Trophoblast cell (in vitro differentiated cells and primary cell): ENCODE results near the gene SPINT2.
A peak's percentile ranks its signal among the peaks of the same experiment; 100 is the strongest.

ENCODE experiments used
- DNase-seq, 2 donors: peaks; one replicate each; pipeline ENCODE4 v3.0.0-alpha.2; 2016
- H2AFZ ChIP-seq: 2 replicates; pipeline ENCODE4 v1.6.1; 2013; ENCODE audit warnings: low read length, moderate library complexity, mild to moderate bottlenecking; ENCODE audit not compliant: insufficient read depth, poor library complexity
- H2AK5ac ChIP-seq: 2 replicates; pipeline ENCODE4 v1.6.1; 2013; ENCODE audit warnings: mild to moderate bottlenecking, low read length
- H2BK120ac ChIP-seq: 2 replicates; pipeline ENCODE4 v1.6.1; 2013; ENCODE audit warnings: low read length, mild to moderate bottlenecking, moderate library complexity; ENCODE audit not compliant: insufficient read depth, poor library complexity
- H2BK12ac ChIP-seq: 2 replicates; pipeline ENCODE4 v1.6.1; 2013; ENCODE audit warnings: mild to moderate bottlenecking, low read length, moderate library complexity
- H2BK5ac ChIP-seq: 2 replicates; pipeline ENCODE4 v1.6.1; 2013; ENCODE audit warnings: low read length, low read depth, moderate library complexity, mild to moderate bottlenecking; ENCODE audit not compliant: poor library complexity
- H3K14ac ChIP-seq: 2 replicates; pipeline ENCODE4 v1.6.1; 2013; ENCODE audit warnings: mild to moderate bottlenecking, low read length
- H3K18ac ChIP-seq: 2 replicates; pipeline ENCODE4 v1.6.1; 2013; ENCODE audit warnings: mild to moderate bottlenecking, low read length
- H3K23ac ChIP-seq: 2 replicates; pipeline ENCODE4 v1.6.1; 2013; ENCODE audit warnings: low read length
- H3K27ac ChIP-seq: 2 replicates; pipeline ENCODE4 v1.5.1; 2013; ENCODE audit warnings: low read depth, mild to moderate bottlenecking, inconsistent platforms, low read length, moderate library complexity
- H3K27me3 ChIP-seq: 2 replicates; pipeline ENCODE4 v1.6.1; 2013; ENCODE audit warnings: inconsistent platforms, mild to moderate bottlenecking, low read length, moderate library complexity; ENCODE audit not compliant: insufficient read depth
- H3K36me3 ChIP-seq, 2 experiments: 1 replicate in 1 of 2; 2 replicates in 1 of 2; pipeline ENCODE4 v1.6.1; 2013; ENCODE audit warnings: low read length in 2 of 2, mild to moderate bottlenecking in 2 of 2, moderate library complexity in 1 of 2; ENCODE audit not compliant: insufficient read depth in 2 of 2, control insufficient read depth in 1 of 2
- H3K4ac ChIP-seq: 2 replicates; pipeline ENCODE4 v1.6.1; 2013; ENCODE audit warnings: low read depth, mild to moderate bottlenecking, low read length, moderate library complexity
- H3K4me1 ChIP-seq, 2 experiments: 1 replicate in 1 of 2; 2 replicates in 1 of 2; pipeline ENCODE4 v1.6.1; 2013; ENCODE audit warnings: low read length in 2 of 2, mild to moderate bottlenecking in 2 of 2, moderate library complexity in 1 of 2; ENCODE audit not compliant: insufficient read depth in 2 of 2, control insufficient read depth in 1 of 2
- H3K4me2 ChIP-seq: 2 replicates; pipeline ENCODE4 v1.6.1; 2013; ENCODE audit warnings: inconsistent platforms, mild to moderate bottlenecking, low read length, moderate library complexity
- H3K4me3 ChIP-seq: 2 replicates; pipeline ENCODE4 v1.5.1; 2013; ENCODE audit warnings: mild to moderate bottlenecking, low read depth, low read length, inconsistent platforms
- H3K79me1 ChIP-seq: one replicate; pipeline ENCODE4 v1.6.1; 2013; ENCODE audit warnings: low read length
- H3K79me2 ChIP-seq: 2 replicates; pipeline ENCODE4 v1.6.1; 2013; ENCODE audit warnings: low read length, mild to moderate bottlenecking; ENCODE audit not compliant: control insufficient read depth, insufficient read depth, poor library complexity
- H3K9ac ChIP-seq: 2 replicates; pipeline ENCODE4 v1.6.1; 2013; ENCODE audit warnings: mild to moderate bottlenecking, low read length
- H3K9me3 ChIP-seq: 2 replicates; pipeline ENCODE4 v1.6.1; 2013; ENCODE audit warnings: low read depth, mild to moderate bottlenecking, control low read depth, inconsistent platforms, low read length; ENCODE audit not compliant: insufficient read depth
- H4K12ac ChIP-seq: 2 replicates; pipeline ENCODE4 v1.6.1; 2013; ENCODE audit warnings: low read depth, mild to moderate bottlenecking, low read length, moderate library complexity
- H4K8ac ChIP-seq: 2 replicates; pipeline ENCODE4 v1.6.1; 2013; ENCODE audit warnings: low read depth, mild to moderate bottlenecking, low read length, moderate library complexity
- H4K91ac ChIP-seq: one replicate; pipeline ENCODE4 v1.6.1; 2013; ENCODE audit warnings: low read depth, mild to moderate bottlenecking, low read length, moderate library complexity
- WGBS: extraction: QIAGEN DNeasy Blood & Tissue Kit; methylation state at CpG from one replicate; pipeline ENCODE4 v1.1.7; 2013; ENCODE audit warnings: missing lambda C conversion rate; ENCODE audit not compliant: insufficient read length, insufficient coverage; ENCODE audit errors: extremely low coverage; 5-methylcytosine and 5-hydroxymethylcytosine counted together

Gene SPINT2

DNA sequence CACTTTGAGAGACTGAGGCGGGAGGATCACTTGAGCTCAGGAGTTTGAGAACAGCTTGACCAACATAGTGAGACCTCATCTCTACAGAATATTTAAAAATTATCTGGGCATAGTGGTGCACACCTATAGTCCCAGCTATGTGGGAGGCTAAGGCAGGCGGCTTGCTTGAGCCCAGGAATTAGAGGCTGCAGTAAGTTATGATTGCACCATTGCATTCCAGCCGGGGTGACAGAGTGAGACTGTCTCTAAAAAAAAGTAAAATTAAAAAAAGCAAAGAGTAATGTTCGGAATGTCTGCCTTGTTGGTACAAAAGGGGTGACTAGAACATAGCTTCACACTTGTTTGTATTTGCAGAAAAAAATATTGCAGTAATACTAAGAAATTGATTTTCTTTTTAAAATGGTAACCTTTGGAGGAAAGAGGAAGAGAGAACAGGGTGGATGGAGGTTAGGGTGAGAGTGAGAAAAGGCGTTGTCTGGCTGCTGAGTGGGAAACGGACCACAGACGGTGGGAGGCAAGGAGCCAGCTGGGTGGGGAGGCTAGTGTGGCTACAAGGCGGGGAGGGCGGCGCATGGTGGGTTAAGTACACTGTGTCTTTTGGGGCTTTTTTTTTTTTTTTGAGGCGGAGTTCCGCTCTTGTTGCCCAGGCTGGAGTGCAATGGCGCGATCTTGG, 18.4 kb upstream of the SPINT2 start:
- no peak overlapping the region for H4K8ac ChIP-seq
- H3K18ac ChIP-seq = no peak overlapping the region
- no peak overlapping the region for H4K12ac ChIP-seq
- H3K4me2 ChIP-seq = no peak overlapping the region
- H2BK5ac ChIP-seq = no peak overlapping the region
- no peak overlapping the region for H3K27ac ChIP-seq
- no peak overlapping the region for H2BK12ac ChIP-seq
- DNase-seq = peak in 1 of 2 donors; percentile 59
- no peaks in the 10 kb centered on the region for H3K9me3 ChIP-seq
- no peak overlapping the region for H3K14ac ChIP-seq
- WGBS = no CpG with 5 or more reads among the region's 14 CpGs
- H3K4me1 ChIP-seq = peaks cover 8 to 10% of the 10 kb centered on the region in 2 experiments
- H3K4me3 ChIP-seq = no peak overlapping the region
- no peaks in the 10 kb centered on the region for H3K27me3 ChIP-seq
- no peak overlapping the region for H4K91ac ChIP-seq
- H3K79me1 ChIP-seq = peaks cover 3% of the 10 kb centered on the region
- no peak overlapping the region for H2AFZ ChIP-seq
- no peak overlapping the region for H3K4ac ChIP-seq
- no peak overlapping the region for H3K23ac ChIP-seq
- H2AK5ac ChIP-seq = no peak overlapping the region
- no peak overlapping the region for H3K9ac ChIP-seq
- H3K36me3 ChIP-seq = no peaks in the 10 kb centered on the region
- no peaks in the 10 kb centered on the region for H3K79me2 ChIP-seq
- H2BK120ac ChIP-seq = no peak overlapping the region

DNA sequence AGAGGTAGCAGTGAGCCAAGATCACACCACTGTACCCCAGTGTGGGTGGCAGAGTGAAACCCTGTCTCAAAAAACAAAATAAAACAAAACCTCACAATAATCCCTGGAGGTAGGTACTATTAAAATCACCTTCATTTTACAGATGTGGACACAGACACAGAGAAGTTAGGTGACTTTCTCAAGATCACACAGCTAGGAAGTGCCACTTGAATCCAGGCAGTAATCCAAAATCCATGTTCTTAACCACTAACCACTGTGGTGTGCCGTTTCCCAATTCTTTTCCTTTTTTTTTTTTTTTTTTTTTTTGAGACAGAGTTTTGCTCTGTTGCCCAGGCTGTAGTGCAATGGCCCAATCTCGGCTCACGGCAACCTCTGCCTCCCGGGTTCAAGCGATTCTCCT, 17.2 kb upstream of the SPINT2 start:
- no CpG with 5 or more reads among the region's 5 CpGs for WGBS
- no peak overlapping the region for H2BK5ac ChIP-seq
- H3K79me2 ChIP-seq = peaks cover 3% of the 10 kb centered on the region

DNA sequence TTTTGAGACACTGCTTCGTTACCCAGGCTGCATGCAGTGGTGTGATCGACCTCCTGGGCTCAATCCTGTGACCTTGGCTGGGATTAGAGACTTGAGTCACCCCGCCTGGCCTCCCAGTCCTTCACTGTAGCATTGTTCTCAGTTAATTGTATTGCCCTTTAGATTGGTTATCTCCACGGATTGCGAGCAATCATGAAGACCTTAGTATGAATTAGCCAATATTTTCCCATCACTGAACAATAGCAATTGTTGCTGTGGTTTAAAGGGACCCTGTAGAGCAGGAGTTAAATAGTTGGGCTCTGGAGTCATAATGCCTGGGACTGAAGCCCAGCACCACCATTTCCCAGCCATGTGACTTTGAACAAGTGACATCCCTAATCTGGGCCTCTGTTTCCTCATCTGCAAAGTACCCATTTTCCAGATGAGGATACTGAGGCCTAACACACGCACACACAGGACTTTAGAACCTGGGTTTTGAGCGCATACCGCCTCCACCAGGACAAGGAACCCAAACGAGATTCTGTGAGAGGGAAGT, 16.6 kb upstream of the SPINT2 start:
- Histone ChIP-seq H3K4me2 (no peak overlapping the region), H3K79me2 (peaks cover 3% of the 10 kb centered on the region), H2BK120ac (no peak overlapping the region), H3K18ac (no peak overlapping the region), H3K27me3 (no peaks in the 10 kb centered on the region), H3K4ac (no peak overlapping the region), H3K36me3 (no peaks in the 10 kb centered on the region), H4K12ac (no peak overlapping the region), H3K79me1 (peaks cover 15% of the 10 kb centered on the region), H3K14ac (no peak overlapping the region), H3K23ac (no peak overlapping the region), H2AK5ac (no peak overlapping the region), H3K4me3 (no peak overlapping the region), H4K91ac (peak overlapping the region; percentile 1), H2BK5ac (no peak overlapping the region), H3K9me3 (no peaks in the 10 kb centered on the region), H3K27ac (no peak overlapping the region), H2BK12ac (no peak overlapping the region), H3K9ac (no peak overlapping the region), H2AFZ (no peak overlapping the region), H3K4me1 (peaks cover 22 to 26% of the 10 kb centered on the region in 2 experiments), H4K8ac (no peak overlapping the region)
- no CpG with 5 or more reads among the region's 9 CpGs for WGBS
- no peak for DNase-seq

More for the DNA sequence above, 17.2 kb upstream of the SPINT2 start:
- H4K12ac ChIP-seq = no peak overlapping the region
- H3K9ac ChIP-seq = no peak overlapping the region
- no peak for DNase-seq
- no peaks in the 10 kb centered on the region for H3K9me3 ChIP-seq
- H4K91ac ChIP-seq = no peak overlapping the region
- no peak overlapping the region for H2AFZ ChIP-seq
- peaks cover 13% of the 10 kb centered on the region for H3K79me1 ChIP-seq
- no peak overlapping the region for H3K23ac ChIP-seq
- H3K4me2 ChIP-seq = no peak overlapping the region
- no peaks in the 10 kb centered on the region for H3K27me3 ChIP-seq
- no peak overlapping the region for H3K27ac ChIP-seq
- no peak overlapping the region for H2BK120ac ChIP-seq
- H2AK5ac ChIP-seq = no peak overlapping the region
- H3K18ac ChIP-seq = no peak overlapping the region
- peaks cover 17 to 20% of the 10 kb centered on the region in 2 experiments for H3K4me1 ChIP-seq
- no peak overlapping the region for H4K8ac ChIP-seq
- H3K4me3 ChIP-seq = no peak overlapping the region
- H3K4ac ChIP-seq = no peak overlapping the region
- no peak overlapping the region for H2BK12ac ChIP-seq
- no peaks in the 10 kb centered on the region for H3K36me3 ChIP-seq
- no peak overlapping the region for H3K14ac ChIP-seq

DNA sequence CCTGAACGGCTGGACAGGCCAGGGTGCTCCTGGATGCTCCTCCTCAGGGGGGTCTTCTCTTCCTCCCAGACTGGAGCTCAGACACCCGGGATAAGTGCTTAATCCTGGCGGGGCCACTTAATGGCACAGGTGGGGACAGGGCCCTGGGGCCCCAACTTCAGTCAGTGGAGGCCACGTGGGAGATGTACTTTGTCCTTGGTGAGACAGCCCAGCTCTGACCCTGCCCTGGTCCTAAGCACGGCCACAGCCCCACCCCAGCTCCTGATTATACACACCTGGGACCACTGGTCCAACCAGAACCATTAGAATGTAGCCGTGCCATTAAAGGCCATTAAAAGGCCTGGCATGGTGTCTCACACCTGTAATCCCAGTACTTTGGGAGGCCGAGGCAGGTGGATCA, 16.0 kb upstream of the SPINT2 start:
- no peak overlapping the region for H2BK5ac ChIP-seq
- no peak overlapping the region for H3K4ac ChIP-seq
- H3K9me3 ChIP-seq = no peaks in the 10 kb centered on the region
- peaks cover 20% of the 10 kb centered on the region for H3K79me1 ChIP-seq
- WGBS = no CpG with 5 or more reads among the region's 7 CpGs
- H3K4me2 ChIP-seq = no peak overlapping the region
- peak overlapping the region; percentile 1 for H4K91ac ChIP-seq
- H2BK120ac ChIP-seq = no peak overlapping the region
- peaks cover 3% of the 10 kb centered on the region for H3K79me2 ChIP-seq
- H2BK12ac ChIP-seq = no peak overlapping the region
- peak overlapping the region; percentile 49 for H3K9ac ChIP-seq
- H3K18ac ChIP-seq = no peak overlapping the region
- H3K27ac ChIP-seq = no peak overlapping the region
- H3K4me3 ChIP-seq = no peak overlapping the region
- no peak overlapping the region for H4K12ac ChIP-seq
- DNase-seq = no peak
- H2AFZ ChIP-seq = no peak overlapping the region
- no peak overlapping the region for H4K8ac ChIP-seq
- no peaks in the 10 kb centered on the region for H3K27me3 ChIP-seq
- no peak overlapping the region for H3K14ac ChIP-seq
- no peak overlapping the region for H3K23ac ChIP-seq
- H3K36me3 ChIP-seq = no peaks in the 10 kb centered on the region
- no peak overlapping the region for H2AK5ac ChIP-seq
- H3K4me1 ChIP-seq = peaks cover 27 to 32% of the 10 kb centered on the region in 2 experiments
